ENCODE results near the gene PCDHA1. TPM values are rescaled to one million over a fixed set of nuclear protein-coding genes. Genes with fewer than 3 reads are reported as not detected.

The PCDHA1 gene
- total RNA-seq, 1 experiment from 2014 or later = not detected

GRCh38 chr5:140946578-140946977 is 160.6 kb downstream of the PCDHA1 start:
- BruUV-seq (replicated peaks) = no TSS peak
- H4K20me1 ChIP-seq (ENCODE audit: insufficient read depth) = no peaks in the 10 kb centered on the region
- no peaks in the 10 kb centered on the region for H3K9me2 ChIP-seq (ENCODE audit: insufficient read depth)
- ATAC-seq (no peak), DNase-seq (ENCODE audit: low read depth, low spot score) (no peak)
- RAD21 ChIA-PET (ENCODE audit: low non-redundant PET in 1 of 2, low total read pairs in 2 of 2, uncharacterized antibody in 2 of 2, unreplicated experiment in 2 of 2) = no interaction called here
- POLR2A ChIA-PET = no interaction called here
- no peak overlapping the region for H3K27ac ChIP-seq (ENCODE audit: low read depth, low read length)
- H3K9me3 ChIP-seq (ENCODE audit: control insufficient read depth in 1 of 2, insufficient read depth in 1 of 2, low read depth in 1 of 2, low read length in 2 of 2) = peaks cover 0 to 4% of the 10 kb centered on the region in 2 experiments; a peak in 1 of 4 replicates
- H3K4me2 ChIP-seq (ENCODE audit: low read length) = no peak overlapping the region
- H3K9ac ChIP-seq (ENCODE audit: low read length) = no peak overlapping the region
- H2AFZ ChIP-seq (ENCODE audit: low read depth, low read length, poor library complexity, severe bottlenecking) = no peak overlapping the region
- no peaks in the 10 kb centered on the region for H3K36me3 ChIP-seq (ENCODE audit: control insufficient read depth in 1 of 2, insufficient read depth in 2 of 2, low read length in 2 of 2)
- H3K79me2 ChIP-seq (ENCODE audit: insufficient read depth, low read length) = no peaks in the 10 kb centered on the region
- intact Hi-C loops (cut with micrococcal nuclease) = no loop called here
- no peak overlapping the region for H3K4me3 ChIP-seq (replicated peaks in 1 of 2; ENCODE audit: low read depth in 1 of 2, low read length in 2 of 2)
- no peaks in the 10 kb centered on the region for H3K4me1 ChIP-seq (ENCODE audit: control insufficient read depth in 1 of 2, insufficient read depth in 2 of 2, low read length in 2 of 2)
- CTCF ChIA-PET = no interaction called here
- no peaks in the 10 kb centered on the region for H3K27me3 ChIP-seq (ENCODE audit: insufficient read depth, low read length)
- TF ChIP-seq EGR1 (IDR thresholded peaks at IDR 0.05; ENCODE audit: low read depth) (no peak), ZFX (IDR thresholded peaks at IDR 0.05) (no peak), RAD21 (IDR thresholded peaks at IDR 0.05; ENCODE audit: low read depth) (no peak), JUND (IDR thresholded peaks at IDR 0.05) (no peak), EZH2 (IDR thresholded peaks at IDR 0.05) (no peak), YY1 (IDR thresholded peaks at IDR 0.05; ENCODE audit: extremely low read depth, insufficient replicate concordance, low read depth, low read length) (no peak), ELF1 (IDR thresholded peaks at IDR 0.05; ENCODE audit: borderline replicate concordance, low read depth) (no peak), EZH2phosphoT487 (IDR thresholded peaks at IDR 0.05; ENCODE audit: borderline replicate concordance) (no peak), ZBTB33 (IDR thresholded peaks at IDR 0.05; ENCODE audit: extremely low read depth, insufficient replicate concordance, low read length) (no peak), SRF (IDR thresholded peaks at IDR 0.05; ENCODE audit: low read depth) (no peak), SP1 (IDR thresholded peaks at IDR 0.05; ENCODE audit: low read depth) (no peak), FOSL1 (IDR thresholded peaks at IDR 0.05; ENCODE audit: low read depth) (no peak), CEBPB (IDR thresholded peaks at IDR 0.05; ENCODE audit: low read depth) (no peak), REST (IDR thresholded peaks at IDR 0.05; ENCODE audit: low read depth) (no peak), POLR2AphosphoS5 (IDR thresholded peaks at IDR 0.05; ENCODE audit: low read depth, low read length) (no peak)
- TF ChIP-seq, protein P1, sequence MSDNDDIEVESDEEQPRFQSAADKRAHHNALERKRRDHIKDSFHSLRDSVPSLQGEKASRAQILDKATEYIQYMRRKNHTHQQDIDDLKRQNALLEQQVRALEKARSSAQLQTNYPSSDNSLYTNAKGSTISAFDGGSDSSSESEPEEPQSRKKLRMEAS (IDR thresholded peaks at IDR 0.05) = no peak
- TF ChIP-seq, protein P2, sequence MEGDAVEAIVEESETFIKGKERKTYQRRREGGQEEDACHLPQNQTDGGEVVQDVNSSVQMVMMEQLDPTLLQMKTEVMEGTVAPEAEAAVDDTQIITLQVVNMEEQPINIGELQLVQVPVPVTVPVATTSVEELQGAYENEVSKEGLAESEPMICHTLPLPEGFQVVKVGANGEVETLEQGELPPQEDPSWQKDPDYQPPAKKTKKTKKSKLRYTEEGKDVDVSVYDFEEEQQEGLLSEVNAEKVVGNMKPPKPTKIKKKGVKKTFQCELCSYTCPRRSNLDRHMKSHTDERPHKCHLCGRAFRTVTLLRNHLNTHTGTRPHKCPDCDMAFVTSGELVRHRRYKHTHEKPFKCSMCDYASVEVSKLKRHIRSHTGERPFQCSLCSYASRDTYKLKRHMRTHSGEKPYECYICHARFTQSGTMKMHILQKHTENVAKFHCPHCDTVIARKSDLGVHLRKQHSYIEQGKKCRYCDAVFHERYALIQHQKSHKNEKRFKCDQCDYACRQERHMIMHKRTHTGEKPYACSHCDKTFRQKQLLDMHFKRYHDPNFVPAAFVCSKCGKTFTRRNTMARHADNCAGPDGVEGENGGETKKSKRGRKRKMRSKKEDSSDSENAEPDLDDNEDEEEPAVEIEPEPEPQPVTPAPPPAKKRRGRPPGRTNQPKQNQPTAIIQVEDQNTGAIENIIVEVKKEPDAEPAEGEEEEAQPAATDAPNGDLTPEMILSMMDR (IDR thresholded peaks at IDR 0.05 in 2 of 3, conservative IDR thresholded peaks at IDR 0.05 in 1 of 3; ENCODE audit: borderline replicate concordance in 1 of 3, insufficient read depth in 1 of 3, low read depth in 2 of 3, low read length in 2 of 3) = no peak
- TF ChIP-seq, protein P3, sequence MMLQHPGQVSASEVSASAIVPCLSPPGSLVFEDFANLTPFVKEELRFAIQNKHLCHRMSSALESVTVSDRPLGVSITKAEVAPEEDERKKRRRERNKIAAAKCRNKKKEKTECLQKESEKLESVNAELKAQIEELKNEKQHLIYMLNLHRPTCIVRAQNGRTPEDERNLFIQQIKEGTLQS (IDR thresholded peaks at IDR 0.05) = no peak

Data from HCT116 (cell line).